ENCODE results near the gene PCIF1. TPM values are rescaled to one million over a fixed set of nuclear protein-coding genes. Genes with fewer than 3 reads are reported as not detected.

Gene PCIF1
- polyA plus RNA-seq, 2 donors = 18.0 to 20.9 TPM

- Histone ChIP-seq H3K27me3 (ENCODE audit: control insufficient read depth in 1 of 2, insufficient read depth in 2 of 2, low read length in 2 of 2) (no peaks in the 10 kb centered on the region), H3K9me3 (ENCODE audit: control insufficient read depth in 2 of 2, insufficient read depth in 1 of 2, low read depth in 1 of 2, low read length in 1 of 2) (no peaks in the 10 kb centered on the region), H3K27ac (ENCODE audit: low read depth in 2 of 2, low read length in 1 of 2) (no peak overlapping the region), H3K4me1 (ENCODE audit: control insufficient read depth in 2 of 2, insufficient read depth in 2 of 2, low read length in 1 of 2) (no peaks in the 10 kb centered on the region), H3K36me3 (ENCODE audit: control insufficient read depth in 2 of 2, insufficient read depth in 2 of 2, low read length in 1 of 2) (peaks cover 10 to 11% of the 10 kb centered on the region in 2 donors), H3K4me3 (ENCODE audit: low read depth in 1 of 2, low read length in 2 of 2) (no peak overlapping the region)
- WGBS, 2 donors = 92 to 97% methylated on average over 13 to 14 of the region's 14 CpGs
Measured at GRCh38 chr20:45902199-45902701, 32.2 kb upstream of the PCIF1 start.

GRCh38 chr20:45904583-45905504, 29.6 kb upstream of the PCIF1 start:
- Histone ChIP-seq H3K27me3 (ENCODE audit: control insufficient read depth in 1 of 2, insufficient read depth in 2 of 2, low read length in 2 of 2) (no peaks in the 10 kb centered on the region), H3K27ac (ENCODE audit: low read depth in 2 of 2, low read length in 1 of 2) (no peak overlapping the region), H3K4me3 (ENCODE audit: low read depth in 1 of 2, low read length in 2 of 2) (no peak overlapping the region), H3K36me3 (ENCODE audit: control insufficient read depth in 2 of 2, insufficient read depth in 2 of 2, low read length in 1 of 2) (peaks cover 3 to 7% of the 10 kb centered on the region in 2 donors), H3K9me3 (ENCODE audit: control insufficient read depth in 2 of 2, insufficient read depth in 1 of 2, low read depth in 1 of 2, low read length in 1 of 2) (no peaks in the 10 kb centered on the region), H3K4me1 (ENCODE audit: control insufficient read depth in 2 of 2, insufficient read depth in 2 of 2, low read length in 1 of 2) (no peaks in the 10 kb centered on the region)
- WGBS, 2 donors = 86 to 87% methylated on average over 16 of the region's 16 CpGs

GRCh38 chr20:45905505-45906079, 28.9 kb upstream of the PCIF1 start:
- Histone ChIP-seq H3K27me3 (ENCODE audit: control insufficient read depth in 1 of 2, insufficient read depth in 2 of 2, low read length in 2 of 2) (no peaks in the 10 kb centered on the region), H3K9me3 (ENCODE audit: control insufficient read depth in 2 of 2, insufficient read depth in 1 of 2, low read depth in 1 of 2, low read length in 1 of 2) (no peaks in the 10 kb centered on the region), H3K4me3 (ENCODE audit: low read depth in 1 of 2, low read length in 2 of 2) (no peak overlapping the region), H3K36me3 (ENCODE audit: control insufficient read depth in 2 of 2, insufficient read depth in 2 of 2, low read length in 1 of 2) (peaks cover 3 to 7% of the 10 kb centered on the region in 2 donors), H3K27ac (ENCODE audit: low read depth in 2 of 2, low read length in 1 of 2) (no peak overlapping the region), H3K4me1 (ENCODE audit: control insufficient read depth in 2 of 2, insufficient read depth in 2 of 2, low read length in 1 of 2) (no peaks in the 10 kb centered on the region)
- 87 to 89% methylated on average over 8 of the region's 8 CpGs for WGBS, 2 donors

- Histone ChIP-seq H3K27me3 (ENCODE audit: control insufficient read depth in 1 of 2, insufficient read depth in 2 of 2, low read length in 2 of 2) (no peaks in the 10 kb centered on the region), H3K9me3 (ENCODE audit: control insufficient read depth in 2 of 2, insufficient read depth in 1 of 2, low read depth in 1 of 2, low read length in 1 of 2) (no peaks in the 10 kb centered on the region), H3K4me1 (ENCODE audit: control insufficient read depth in 2 of 2, insufficient read depth in 2 of 2, low read length in 1 of 2) (peaks cover 8 to 11% of the 10 kb centered on the region in 2 donors), H3K27ac (ENCODE audit: low read depth in 2 of 2, low read length in 1 of 2) (no peak overlapping the region), H3K4me3 (ENCODE audit: low read depth in 1 of 2, low read length in 2 of 2) (no peak overlapping the region), H3K36me3 (ENCODE audit: control insufficient read depth in 2 of 2, insufficient read depth in 2 of 2, low read length in 1 of 2) (peaks cover 1 to 7% of the 10 kb centered on the region in 2 donors)
- WGBS, 2 donors = 92 to 95% methylated on average over 17 of the region's 17 CpGs
Measured at GRCh38 chr20:45907219-45907948, 27.1 kb upstream of the PCIF1 start.

GRCh38 chr20:45908084-45908483, 26.4 kb upstream of the PCIF1 start:
- Histone ChIP-seq H3K27ac (ENCODE audit: low read depth in 2 of 2, low read length in 1 of 2) (no peak overlapping the region), H3K27me3 (ENCODE audit: control insufficient read depth in 1 of 2, insufficient read depth in 2 of 2, low read length in 2 of 2) (no peaks in the 10 kb centered on the region), H3K9me3 (ENCODE audit: control insufficient read depth in 2 of 2, insufficient read depth in 1 of 2, low read depth in 1 of 2, low read length in 1 of 2) (no peaks in the 10 kb centered on the region), H3K4me3 (ENCODE audit: low read depth in 1 of 2, low read length in 2 of 2) (no peak overlapping the region), H3K4me1 (ENCODE audit: control insufficient read depth in 2 of 2, insufficient read depth in 2 of 2, low read length in 1 of 2) (peaks cover 10 to 11% of the 10 kb centered on the region in 2 donors), H3K36me3 (ENCODE audit: control insufficient read depth in 2 of 2, insufficient read depth in 2 of 2, low read length in 1 of 2) (peaks cover 0 to 7% of the 10 kb centered on the region in 2 donors)
- 90 to 96% methylated on average over 2 of the region's 2 CpGs for WGBS, 2 donors

GRCh38 chr20:45909336-45909808, 25.1 kb upstream of the PCIF1 start:
- H3K9me3 ChIP-seq (ENCODE audit: control insufficient read depth in 2 of 2, insufficient read depth in 1 of 2, low read depth in 1 of 2, low read length in 1 of 2) = no peaks in the 10 kb centered on the region
- H3K4me1 ChIP-seq (ENCODE audit: control insufficient read depth in 2 of 2, insufficient read depth in 2 of 2, low read length in 1 of 2) = peaks cover 10 to 11% of the 10 kb centered on the region in 2 donors
- WGBS, 2 donors = 88 to 91% methylated on average over 12 of the region's 12 CpGs
- H3K27ac ChIP-seq (ENCODE audit: low read depth in 2 of 2, low read length in 1 of 2) = no peak overlapping the region
- peaks cover 0 to 7% of the 10 kb centered on the region in 2 donors for H3K36me3 ChIP-seq (ENCODE audit: control insufficient read depth in 2 of 2, insufficient read depth in 2 of 2, low read length in 1 of 2)
- no peaks in the 10 kb centered on the region for H3K27me3 ChIP-seq (ENCODE audit: control insufficient read depth in 1 of 2, insufficient read depth in 2 of 2, low read length in 2 of 2)
- no peak overlapping the region for H3K4me3 ChIP-seq (ENCODE audit: low read depth in 1 of 2, low read length in 2 of 2)

- H3K9me3 ChIP-seq (ENCODE audit: control insufficient read depth in 2 of 2, insufficient read depth in 1 of 2, low read depth in 1 of 2, low read length in 1 of 2) = no peaks in the 10 kb centered on the region
- 79 to 80% methylated on average over 22 of the region's 22 CpGs for WGBS, 2 donors
- H3K27me3 ChIP-seq (ENCODE audit: control insufficient read depth in 1 of 2, insufficient read depth in 2 of 2, low read length in 2 of 2) = no peaks in the 10 kb centered on the region
- peak overlapping the region in 1 of 2 donors; percentile 50 for H3K27ac ChIP-seq (ENCODE audit: low read depth in 2 of 2, low read length in 1 of 2)
- peaks cover 0 to 1% of the 10 kb centered on the region in 2 donors for H3K36me3 ChIP-seq (ENCODE audit: control insufficient read depth in 2 of 2, insufficient read depth in 2 of 2, low read length in 1 of 2)
- no peak overlapping the region for H3K4me3 ChIP-seq (ENCODE audit: low read depth in 1 of 2, low read length in 2 of 2)
- H3K4me1 ChIP-seq (ENCODE audit: control insufficient read depth in 2 of 2, insufficient read depth in 2 of 2, low read length in 1 of 2) = peaks cover 10 to 11% of the 10 kb centered on the region in 2 donors
Measured at GRCh38 chr20:45909817-45910669, 24.4 kb upstream of the PCIF1 start.

- Histone ChIP-seq H3K4me3 (ENCODE audit: low read depth in 1 of 2, low read length in 2 of 2) (peak overlapping the region; percentile 41 to 43), H3K27me3 (ENCODE audit: control insufficient read depth in 1 of 2, insufficient read depth in 2 of 2, low read length in 2 of 2) (no peaks in the 10 kb centered on the region), H3K9me3 (ENCODE audit: control insufficient read depth in 2 of 2, insufficient read depth in 1 of 2, low read depth in 1 of 2, low read length in 1 of 2) (no peaks in the 10 kb centered on the region), H3K4me1 (ENCODE audit: control insufficient read depth in 2 of 2, insufficient read depth in 2 of 2, low read length in 1 of 2) (peaks cover 10 to 11% of the 10 kb centered on the region in 2 donors), H3K27ac (ENCODE audit: low read depth in 2 of 2, low read length in 1 of 2) (peak overlapping the region; percentile 70 to 88), H3K36me3 (ENCODE audit: control insufficient read depth in 2 of 2, insufficient read depth in 2 of 2, low read length in 1 of 2) (no peaks in the 10 kb centered on the region)
- WGBS, 2 donors = 2 to 4% methylated on average over 43 of the region's 43 CpGs
Measured at GRCh38 chr20:45910670-45911485, 23.6 kb upstream of the PCIF1 start.

Data from esophagus (tissue), 2 donors.